Fibroblast of lung (primary cell): ENCODE results near the gene TMEM154. TPM values are rescaled to one million over a fixed set of nuclear protein-coding genes. Genes with fewer than 3 reads are reported as not detected.

Source experiments
- DNase-seq, 2 donors: peaks; one replicate each; pipeline versions ENCODE4 v3.0.0 to v3.0.0-alpha.2; 2010; ENCODE audit warnings: low read depth in 2 of 2
- H2AFZ ChIP-seq: 2 replicates; pipeline ENCODE4 v1.5.1; 2012; ENCODE audit warnings: low read length, control low read depth, inconsistent platforms
- H3K27ac ChIP-seq: 2 replicates; pipeline ENCODE4 v1.5.1; 2011; ENCODE audit warnings: low read length, control low read depth; ENCODE audit not compliant: insufficient read depth
- H3K27me3 ChIP-seq: 2 replicates; pipeline ENCODE4 v1.5.1; 2011; ENCODE audit warnings: mild to moderate bottlenecking, low read length; ENCODE audit not compliant: control insufficient read depth, insufficient read depth
- H3K36me3 ChIP-seq: 2 replicates; pipeline ENCODE4 v1.5.1; 2011; ENCODE audit warnings: low read length; ENCODE audit not compliant: control insufficient read depth, insufficient read depth
- H3K4me1 ChIP-seq: 2 replicates; pipeline ENCODE4 v1.5.1; 2011; ENCODE audit warnings: low read length; ENCODE audit not compliant: control insufficient read depth, insufficient read depth; ENCODE audit errors: extremely low read depth
- H3K4me2 ChIP-seq: 2 replicates; pipeline ENCODE4 v1.5.1; 2011; ENCODE audit warnings: low read length, control low read depth; ENCODE audit not compliant: insufficient read depth; ENCODE audit errors: extremely low read depth
- H3K4me3 ChIP-seq, 4 experiments: fragments of 200-600 bp in 1 of 4; sonication (generic) in 1 of 4; replicated peaks in 1 of 4; 2 replicates each; pipeline ENCODE4 v1.5.1; 2011 to 2016; ENCODE audit warnings: low read length in 4 of 4, low read depth in 3 of 4, mild to moderate bottlenecking in 3 of 4, control low read depth in 2 of 4, inconsistent platforms in 1 of 4, mixed read lengths in 1 of 4; ENCODE audit not compliant: insufficient read depth in 1 of 4; ENCODE audit errors: control extremely low read depth in 1 of 4
- H3K79me2 ChIP-seq: 2 replicates; pipeline ENCODE4 v1.5.1; 2012; ENCODE audit warnings: mild to moderate bottlenecking, low read length, inconsistent platforms; ENCODE audit not compliant: control insufficient read depth, insufficient read depth
- H3K9ac ChIP-seq: 2 replicates; pipeline ENCODE4 v1.5.1; 2011; ENCODE audit warnings: mild to moderate bottlenecking, low read length, control low read depth; ENCODE audit not compliant: insufficient read depth
- H3K9me3 ChIP-seq: 2 replicates; pipeline ENCODE4 v1.5.1; 2012; ENCODE audit warnings: low read depth, low read length; ENCODE audit not compliant: control insufficient read depth, insufficient read depth
- H4K20me1 ChIP-seq: 2 replicates; pipeline ENCODE4 v1.5.1; 2011; ENCODE audit warnings: low read length; ENCODE audit not compliant: control insufficient read depth, insufficient read depth; ENCODE audit errors: extremely low read depth
- EZH2 ChIP-seq: IDR thresholded peaks from 2 replicates; pipeline ENCODE4 v1.5.1; 2012; ENCODE audit warnings: low read length, control low read depth, mild to moderate bottlenecking; ENCODE audit errors: missing control alignments
- polyA plus RNA-seq, 2 donors: library from polyadenylated mRNA; depleted of rRNA in 1 of 2; stranded (reverse) in 1 of 2; unstranded in 1 of 2; fragments of >200 nt; gene quantifications; 2 replicates each; pipeline ENCODE4 v1.2.1, GENCODE V29; 2011 to 2012; ENCODE audit warnings: missing spikeins in 1 of 2
- total RNA-seq: library from RNA; depleted of rRNA; stranded (reverse); fragments of >200 nt; gene quantifications from 2 replicates; pipeline ENCODE4 v1.2.1, GENCODE V29; 2014
- TF ChIP-seq, protein P1 (sequence below), 2 donors: IDR thresholded peaks in 1 of 2; conservative IDR thresholded peaks in 1 of 2; 1 replicate in 1 of 2; 2 replicates in 1 of 2; pipeline ENCODE4 v1.5.1; 2011 to 2012; ENCODE audit warnings: low read length in 2 of 2, control low read depth in 1 of 2, inconsistent platforms in 1 of 2, low read depth in 1 of 2, mild to moderate bottlenecking in 1 of 2

The TMEM154 gene
- total and polyA plus RNA-seq, 2 donors (not counting 1 experiment from before 2014, with no cell fraction given) = 0.50 to 3.7 TPM

DNA sequence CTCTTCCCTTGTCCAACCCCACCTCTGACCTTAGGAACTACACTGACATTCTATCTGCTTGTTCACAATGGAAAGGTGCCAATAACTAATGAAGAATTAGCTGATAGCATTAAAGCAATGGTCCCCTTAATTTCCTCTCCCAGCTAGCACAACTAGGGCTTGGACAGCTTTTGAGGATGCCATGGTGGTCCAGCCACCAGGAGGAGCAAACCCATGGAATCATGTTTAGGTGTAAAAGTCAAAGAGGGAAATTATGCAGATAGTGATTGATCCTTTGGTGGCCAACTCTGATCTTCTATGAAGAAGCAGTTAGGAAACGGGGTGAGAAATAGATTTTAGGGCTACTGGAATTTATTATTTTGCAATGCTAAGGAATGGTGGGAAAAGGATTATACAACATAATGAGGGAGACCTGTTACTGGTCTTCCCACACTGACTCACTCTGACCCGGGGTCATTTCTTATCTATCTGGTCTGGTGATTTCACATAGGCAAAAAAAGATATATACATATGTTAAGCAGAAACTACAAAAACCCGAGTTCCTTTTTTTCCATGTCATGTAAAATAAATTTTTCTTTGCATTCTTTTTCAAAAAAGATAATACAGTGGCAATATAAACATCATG lies 98.1 kb downstream of the TMEM154 start:
- no peak for DNase-seq
- no peaks in the 10 kb centered on the region for H3K9me3 ChIP-seq
- H4K20me1 ChIP-seq = no peaks in the 10 kb centered on the region
- no peak overlapping the region for H3K4me2 ChIP-seq
- H3K36me3 ChIP-seq = no peaks in the 10 kb centered on the region
- H3K27me3 ChIP-seq = no peaks in the 10 kb centered on the region
- H3K79me2 ChIP-seq = no peaks in the 10 kb centered on the region
- no peak overlapping the region for H3K9ac ChIP-seq
- no peaks in the 10 kb centered on the region for H3K4me1 ChIP-seq
- no peak overlapping the region for H3K27ac ChIP-seq
- H2AFZ ChIP-seq = no peak overlapping the region
- H3K4me3 ChIP-seq = no peak overlapping the region
- TF ChIP-seq EZH2 = no peak
- TF ChIP-seq, protein P1, sequence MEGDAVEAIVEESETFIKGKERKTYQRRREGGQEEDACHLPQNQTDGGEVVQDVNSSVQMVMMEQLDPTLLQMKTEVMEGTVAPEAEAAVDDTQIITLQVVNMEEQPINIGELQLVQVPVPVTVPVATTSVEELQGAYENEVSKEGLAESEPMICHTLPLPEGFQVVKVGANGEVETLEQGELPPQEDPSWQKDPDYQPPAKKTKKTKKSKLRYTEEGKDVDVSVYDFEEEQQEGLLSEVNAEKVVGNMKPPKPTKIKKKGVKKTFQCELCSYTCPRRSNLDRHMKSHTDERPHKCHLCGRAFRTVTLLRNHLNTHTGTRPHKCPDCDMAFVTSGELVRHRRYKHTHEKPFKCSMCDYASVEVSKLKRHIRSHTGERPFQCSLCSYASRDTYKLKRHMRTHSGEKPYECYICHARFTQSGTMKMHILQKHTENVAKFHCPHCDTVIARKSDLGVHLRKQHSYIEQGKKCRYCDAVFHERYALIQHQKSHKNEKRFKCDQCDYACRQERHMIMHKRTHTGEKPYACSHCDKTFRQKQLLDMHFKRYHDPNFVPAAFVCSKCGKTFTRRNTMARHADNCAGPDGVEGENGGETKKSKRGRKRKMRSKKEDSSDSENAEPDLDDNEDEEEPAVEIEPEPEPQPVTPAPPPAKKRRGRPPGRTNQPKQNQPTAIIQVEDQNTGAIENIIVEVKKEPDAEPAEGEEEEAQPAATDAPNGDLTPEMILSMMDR (conservative IDR thresholded peaks at IDR 0.05 in 1 of 2, IDR thresholded peaks at IDR 0.05 in 1 of 2; ENCODE audit: low read depth in 1 of 2, low read length in 2 of 2) = no peak

DNA sequence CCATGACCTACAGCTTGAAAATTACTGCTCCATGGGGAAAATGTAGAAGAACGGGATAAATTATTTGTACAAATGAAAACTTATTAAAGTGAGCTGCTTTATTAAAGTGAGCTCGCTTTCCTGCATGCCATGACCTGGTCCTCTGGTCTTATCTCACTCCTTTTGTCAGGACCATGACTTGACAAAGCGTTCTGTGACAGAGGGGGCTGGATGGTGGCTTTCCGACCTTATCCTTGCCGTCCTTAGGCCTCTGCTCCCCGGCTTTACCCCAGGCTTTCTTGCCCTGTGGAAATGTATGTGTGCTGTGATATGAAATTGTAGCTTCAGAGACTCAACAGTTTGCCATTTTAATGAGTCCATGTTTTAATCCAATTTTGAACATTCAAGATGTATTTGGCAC lies 99.9 kb downstream of the TMEM154 start:
- H4K20me1 ChIP-seq = no peaks in the 10 kb centered on the region
- no peaks in the 10 kb centered on the region for H3K4me1 ChIP-seq
- H3K4me3 ChIP-seq = no peak overlapping the region
- no peak overlapping the region for H3K9ac ChIP-seq
- H2AFZ ChIP-seq = no peak overlapping the region
- H3K27me3 ChIP-seq = no peaks in the 10 kb centered on the region
- no peaks in the 10 kb centered on the region for H3K9me3 ChIP-seq
- no peak for TF ChIP-seq EZH2
- TF ChIP-seq, protein P1 (conservative IDR thresholded peaks at IDR 0.05 in 1 of 2, IDR thresholded peaks at IDR 0.05 in 1 of 2; ENCODE audit: low read depth in 1 of 2, low read length in 2 of 2) = no peak
- H3K79me2 ChIP-seq = no peaks in the 10 kb centered on the region
- H3K4me2 ChIP-seq = no peak overlapping the region
- no peak for DNase-seq
- no peaks in the 10 kb centered on the region for H3K36me3 ChIP-seq
- H3K27ac ChIP-seq = no peak overlapping the region

DNA sequence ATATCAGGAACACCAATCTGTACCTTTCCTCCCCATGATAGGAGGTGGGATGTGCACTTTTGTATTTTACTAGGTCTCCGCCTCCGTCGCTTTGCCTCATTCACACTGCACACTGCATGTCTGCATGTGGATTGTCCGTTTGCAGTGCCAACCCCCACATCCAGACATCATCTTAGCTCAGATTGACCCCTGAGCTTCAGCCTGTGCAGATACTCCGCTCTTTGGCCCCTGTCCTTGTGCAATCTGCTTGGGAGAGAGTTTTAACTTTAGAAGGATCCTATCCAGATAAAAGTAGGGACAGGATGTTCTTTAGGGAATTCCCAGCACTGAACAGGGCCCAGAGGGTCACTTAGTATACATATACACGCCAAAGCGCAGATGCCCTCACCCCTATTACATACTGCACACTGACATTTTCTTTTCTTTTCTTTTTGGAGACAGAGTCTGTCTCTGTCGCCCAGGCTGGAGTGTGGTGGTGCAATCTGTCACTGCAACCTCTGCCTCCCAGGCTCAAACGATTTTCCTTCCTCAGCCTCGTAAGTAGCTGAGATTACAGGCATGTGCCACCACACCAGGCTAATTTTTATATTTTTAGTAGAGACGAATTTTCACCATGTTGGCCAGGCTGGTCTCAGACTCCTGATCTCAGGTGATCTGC lies 100.6 kb downstream of the TMEM154 start:
- no peak overlapping the region for H3K27ac ChIP-seq
- no peaks in the 10 kb centered on the region for H3K4me1 ChIP-seq
- no peak overlapping the region for H3K4me3 ChIP-seq
- no peaks in the 10 kb centered on the region for H3K9me3 ChIP-seq
- H3K9ac ChIP-seq = no peak overlapping the region
- H3K79me2 ChIP-seq = no peaks in the 10 kb centered on the region
- H3K36me3 ChIP-seq = no peaks in the 10 kb centered on the region
- no peak for DNase-seq
- TF ChIP-seq EZH2 = no peak
- TF ChIP-seq, protein P1 (conservative IDR thresholded peaks at IDR 0.05 in 1 of 2, IDR thresholded peaks at IDR 0.05 in 1 of 2; ENCODE audit: low read depth in 1 of 2, low read length in 2 of 2) = no peak
- no peak overlapping the region for H2AFZ ChIP-seq
- H4K20me1 ChIP-seq = no peaks in the 10 kb centered on the region
- no peak overlapping the region for H3K4me2 ChIP-seq
- no peaks in the 10 kb centered on the region for H3K27me3 ChIP-seq
